Measurements from ENCODE around the gene LCE1B.

Gene LCE1B

GRCh38 chr1:152774875-152775274 is 36.9 kb upstream of the LCE1B start, which contains the start of gene LCE1F:
TSS of gene LCE1F (plus strand) at chr1:152775140. CDS start at chr1:152776372, 1,232 bp downstream.
- Histone ChIP-seq H3K27ac (ENCODE audit: extremely low read depth, low read depth, low read length) (no peak within 1 kb of the TSS), H3K4me3 (ENCODE audit: low read depth, low read length) (no peak within 1 kb of the TSS), H3K4me1 (ENCODE audit: control insufficient read depth, insufficient read depth, low read length) (no peaks in the 10 kb centered on the region), H3K9me3 (ENCODE audit: control insufficient read depth, insufficient read depth, low read depth, low read length) (no peaks in the 10 kb centered on the region), H3K36me3 (ENCODE audit: control insufficient read depth in 2 of 2, insufficient read depth in 1 of 2, low read length in 2 of 2) (no peaks in the 10 kb centered on the region)
- TF ChIP-seq ZNF473 (tag by site-specific recombination; IDR thresholded peaks at IDR 0.05) (no peak), ZNF48 (tag by site-specific recombination; IDR thresholded peaks at IDR 0.05) (no peak), ZBTB8A (tag by site-specific recombination; IDR thresholded peaks at IDR 0.05) (no peak), ZNF660 (tag by site-specific recombination; IDR thresholded peaks at IDR 0.05) (no peak), GLIS1 (tag by site-specific recombination; IDR thresholded peaks at IDR 0.05) (no peak), ZNF280D (tag by site-specific recombination; IDR thresholded peaks at IDR 0.05) (no peak), ZSCAN5A (tag by site-specific recombination; IDR thresholded peaks at IDR 0.05) (no peak), ZNF513 (tag by site-specific recombination; IDR thresholded peaks at IDR 0.05) (no peak), ZSCAN30 (tag by site-specific recombination; IDR thresholded peaks at IDR 0.05) (no peak), ZNF548 (tag by site-specific recombination; IDR thresholded peaks at IDR 0.05) (no peak), ZNF639 (tag by site-specific recombination; IDR thresholded peaks at IDR 0.05) (no peak), PRDM6 (tag by site-specific recombination; IDR thresholded peaks at IDR 0.05) (no peak), REPIN1 (tag by site-specific recombination; IDR thresholded peaks at IDR 0.05; ENCODE audit: low read depth) (no peak), SP3 (tag by site-specific recombination; IDR thresholded peaks at IDR 0.05) (no peak), ZSCAN4 (tag by site-specific recombination; IDR thresholded peaks at IDR 0.05) (no peak)
- POLR2A ChIA-PET: no interaction called here
- CTCF ChIA-PET: interaction anchor here (0.8 to 1.2 kb wide), 2 partner anchors 10 to 17 kb away, joined by 3 read pairs; partner anchors contain the start of gene KPRP
